Type B pancreatic cell (in vitro differentiated cells): ENCODE data around the gene AFDN. TPM values are rescaled to one million over a fixed set of nuclear protein-coding genes. Genes with fewer than 3 reads are reported as not detected.

Experiments used
- DNase-seq: peaks from one replicate; pipeline ENCODE4 v3.0.0; 2021; ENCODE audit warnings: mixed read lengths; ENCODE audit not compliant: unreplicated experiment; ENCODE audit errors: extremely low spot score
- H3K27ac Mint-ChIP-seq: 2 replicates; pipeline ENCODE4 v1.8.0; 2021; ENCODE audit warnings: mild to moderate bottlenecking, mixed read lengths
- H3K27me3 Mint-ChIP-seq: 2 replicates; pipeline ENCODE4 v1.8.0; 2021; ENCODE audit warnings: mixed read lengths
- H3K36me3 Mint-ChIP-seq: 2 replicates; pipeline ENCODE4 v1.8.0; 2021; ENCODE audit warnings: mixed read lengths
- H3K4me1 Mint-ChIP-seq: one replicate; pipeline ENCODE4 v1.8.0; 2021; ENCODE audit warnings: mixed read lengths; ENCODE audit not compliant: unreplicated experiment
- H3K4me3 Mint-ChIP-seq: 2 replicates; pipeline ENCODE4 v1.8.0; 2021; ENCODE audit warnings: mild to moderate bottlenecking, mixed read lengths
- H3K9me3 Mint-ChIP-seq: 2 replicates; pipeline ENCODE4 v1.8.0; 2021; ENCODE audit warnings: mixed read lengths
- total RNA-seq: library from RNA; stranded (reverse); gene quantifications from 2 replicates; pipeline ENCODE4 v1.2.1, GENCODE V29; 2021; ENCODE audit warnings: low replicate concordance
- TF ChIP-seq, protein P1 (sequence below): fragments of 200-600 bp; sonication (generic); conservative IDR thresholded peaks from 2 replicates; pipeline ENCODE4 v1.5.0; 2021; ENCODE audit warnings: antibody characterized with exemption, mild to moderate bottlenecking

The AFDN gene
- total RNA-seq, 1 donor from 2014 or later, result 154 TPM

DNA sequence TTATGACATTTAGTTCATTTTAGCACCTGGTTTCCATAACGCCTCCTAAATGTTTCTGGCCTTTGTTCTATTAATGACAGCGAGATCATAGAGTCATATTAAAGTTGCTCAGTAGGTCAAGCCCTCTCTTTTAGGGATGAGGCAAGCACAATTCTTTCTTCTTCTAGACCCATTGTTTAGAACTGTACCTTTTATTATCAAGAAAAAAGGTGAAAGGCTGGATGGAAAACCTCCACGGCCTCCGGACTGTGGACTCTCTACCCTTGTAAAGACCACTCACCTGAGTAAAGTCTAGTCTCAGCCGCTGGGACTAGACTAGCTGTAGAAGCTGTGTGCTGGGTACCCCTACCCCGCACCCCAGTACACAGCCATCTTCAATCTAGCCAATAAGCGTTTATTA lies 6.0 kb upstream of the AFDN start:
- no peaks in the 10 kb centered on the region for H3K9me3 Mint-ChIP-seq
- H3K36me3 Mint-ChIP-seq, result no peaks in the 10 kb centered on the region
- no peak overlapping the region for H3K27ac Mint-ChIP-seq
- H3K4me1 Mint-ChIP-seq, result peaks cover 25% of the 10 kb centered on the region
- DNase-seq, result no peak
- TF ChIP-seq, protein P1, sequence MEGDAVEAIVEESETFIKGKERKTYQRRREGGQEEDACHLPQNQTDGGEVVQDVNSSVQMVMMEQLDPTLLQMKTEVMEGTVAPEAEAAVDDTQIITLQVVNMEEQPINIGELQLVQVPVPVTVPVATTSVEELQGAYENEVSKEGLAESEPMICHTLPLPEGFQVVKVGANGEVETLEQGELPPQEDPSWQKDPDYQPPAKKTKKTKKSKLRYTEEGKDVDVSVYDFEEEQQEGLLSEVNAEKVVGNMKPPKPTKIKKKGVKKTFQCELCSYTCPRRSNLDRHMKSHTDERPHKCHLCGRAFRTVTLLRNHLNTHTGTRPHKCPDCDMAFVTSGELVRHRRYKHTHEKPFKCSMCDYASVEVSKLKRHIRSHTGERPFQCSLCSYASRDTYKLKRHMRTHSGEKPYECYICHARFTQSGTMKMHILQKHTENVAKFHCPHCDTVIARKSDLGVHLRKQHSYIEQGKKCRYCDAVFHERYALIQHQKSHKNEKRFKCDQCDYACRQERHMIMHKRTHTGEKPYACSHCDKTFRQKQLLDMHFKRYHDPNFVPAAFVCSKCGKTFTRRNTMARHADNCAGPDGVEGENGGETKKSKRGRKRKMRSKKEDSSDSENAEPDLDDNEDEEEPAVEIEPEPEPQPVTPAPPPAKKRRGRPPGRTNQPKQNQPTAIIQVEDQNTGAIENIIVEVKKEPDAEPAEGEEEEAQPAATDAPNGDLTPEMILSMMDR, result no peak
- H3K27me3 Mint-ChIP-seq, result peaks cover 6% of the 10 kb centered on the region
- H3K4me3 Mint-ChIP-seq, result no peak overlapping the region

DNA sequence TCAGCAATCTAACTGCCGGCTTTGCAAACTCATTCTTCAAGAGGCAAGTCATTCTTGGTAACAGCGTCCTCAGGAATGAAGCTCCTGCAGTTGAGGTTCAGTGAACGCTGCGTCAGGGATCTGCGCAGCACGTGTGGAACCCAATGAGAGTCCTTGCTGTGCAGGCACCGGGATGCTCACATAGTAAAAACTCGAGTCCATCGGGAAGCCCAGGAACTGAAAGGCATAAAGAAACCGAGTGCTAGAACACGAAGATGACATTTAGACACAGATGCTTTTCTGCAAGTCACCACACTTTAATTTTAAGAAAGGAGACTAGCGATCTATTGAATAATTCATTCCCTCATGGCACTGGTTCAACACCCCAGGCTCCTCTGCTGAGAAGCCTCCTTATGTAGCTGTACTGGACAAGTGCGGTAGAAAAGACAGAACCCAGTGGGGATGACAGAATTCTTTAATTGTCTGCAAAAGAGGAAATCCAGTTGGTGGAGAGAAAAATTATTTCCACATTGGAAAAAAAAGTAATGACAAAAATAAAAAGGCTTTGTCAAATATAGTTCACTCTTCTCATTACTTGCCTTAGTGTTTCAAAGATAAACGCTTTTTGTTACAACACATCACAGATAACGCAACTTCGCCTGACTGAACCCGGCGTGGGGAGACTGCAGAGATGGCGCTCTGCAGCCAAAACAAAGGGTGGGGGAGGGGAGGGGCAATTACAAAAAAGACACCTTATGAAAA lies 1.9 kb upstream of the AFDN start:
- Mint-ChIP-seq H3K4me3 (peak overlapping the region; percentile 89), H3K9me3 (no peaks in the 10 kb centered on the region), H3K4me1 (peaks cover 32% of the 10 kb centered on the region), H3K27me3 (peaks cover 13% of the 10 kb centered on the region), H3K27ac (peak overlapping the region; percentile 87), H3K36me3 (no peaks in the 10 kb centered on the region)
- no peak for DNase-seq
- TF ChIP-seq, protein P1, result no peak

DNA sequence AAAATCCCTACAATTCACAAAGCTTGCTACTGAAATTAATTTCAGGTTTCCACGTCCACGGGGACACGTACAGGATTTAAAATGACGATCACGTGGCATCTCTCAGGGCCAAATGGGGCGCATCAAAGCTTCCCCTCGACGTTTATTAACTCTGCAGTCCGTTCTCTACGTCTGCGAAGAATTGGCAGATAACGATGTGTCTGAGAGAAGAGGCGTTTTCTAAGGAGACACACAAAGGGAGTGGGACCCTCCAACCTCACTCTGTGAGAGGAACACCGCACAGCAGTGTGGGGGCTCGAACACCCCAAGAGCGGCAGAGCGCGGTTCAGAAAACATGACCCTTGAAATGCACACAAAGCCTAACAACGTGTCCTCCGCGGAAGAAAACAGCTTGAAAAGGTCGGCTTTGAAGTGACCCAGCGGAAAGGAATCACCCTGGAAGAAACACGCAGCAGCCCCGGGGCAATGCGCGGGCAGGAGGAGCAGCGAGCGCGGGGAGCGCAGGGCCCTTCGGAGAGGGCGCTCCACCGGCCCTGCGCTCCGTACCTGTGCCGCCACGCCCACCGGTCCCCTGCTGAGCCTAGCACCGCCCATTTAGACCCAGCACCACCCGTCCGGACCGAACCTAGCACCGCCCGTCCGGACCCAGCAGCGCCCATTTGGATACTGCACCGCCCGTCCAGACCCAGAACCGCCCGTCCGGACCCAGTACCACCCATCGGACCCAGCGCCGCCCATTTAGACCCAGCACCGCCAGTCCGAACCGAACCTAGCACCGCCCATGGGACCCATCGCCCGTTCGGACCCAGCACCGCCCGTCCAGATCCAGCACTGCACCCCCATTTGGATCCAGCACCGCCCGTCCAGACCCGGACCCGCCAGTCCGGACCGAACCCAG lies 1.1 kb upstream of the AFDN start:
- DNase-seq, result peak; percentile 76
- Mint-ChIP-seq H3K4me3 (peak overlapping the region; percentile 89), H3K27me3 (peaks cover 13% of the 10 kb centered on the region), H3K27ac (peak overlapping the region; percentile 87), H3K4me1 (peaks cover 37% of the 10 kb centered on the region), H3K36me3 (no peaks in the 10 kb centered on the region), H3K9me3 (no peaks in the 10 kb centered on the region)
- TF ChIP-seq, protein P1, result no peak

- TF ChIP-seq, protein P1, result peak; percentile 71
- DNase-seq, result peak; percentile 82
- H3K4me1 Mint-ChIP-seq, result peaks cover 38% of the 10 kb centered on the region
- H3K27me3 Mint-ChIP-seq, result peaks cover 13% of the 10 kb centered on the region
- peak overlapping the region; percentile 89 for H3K4me3 Mint-ChIP-seq
- peak overlapping the region; percentile 87 for H3K27ac Mint-ChIP-seq
- H3K36me3 Mint-ChIP-seq, result no peaks in the 10 kb centered on the region
- no peaks in the 10 kb centered on the region for H3K9me3 Mint-ChIP-seq
Observed at GRCh38 chr6:167826230-167826895, 348 bp upstream of the AFDN start.

DNA sequence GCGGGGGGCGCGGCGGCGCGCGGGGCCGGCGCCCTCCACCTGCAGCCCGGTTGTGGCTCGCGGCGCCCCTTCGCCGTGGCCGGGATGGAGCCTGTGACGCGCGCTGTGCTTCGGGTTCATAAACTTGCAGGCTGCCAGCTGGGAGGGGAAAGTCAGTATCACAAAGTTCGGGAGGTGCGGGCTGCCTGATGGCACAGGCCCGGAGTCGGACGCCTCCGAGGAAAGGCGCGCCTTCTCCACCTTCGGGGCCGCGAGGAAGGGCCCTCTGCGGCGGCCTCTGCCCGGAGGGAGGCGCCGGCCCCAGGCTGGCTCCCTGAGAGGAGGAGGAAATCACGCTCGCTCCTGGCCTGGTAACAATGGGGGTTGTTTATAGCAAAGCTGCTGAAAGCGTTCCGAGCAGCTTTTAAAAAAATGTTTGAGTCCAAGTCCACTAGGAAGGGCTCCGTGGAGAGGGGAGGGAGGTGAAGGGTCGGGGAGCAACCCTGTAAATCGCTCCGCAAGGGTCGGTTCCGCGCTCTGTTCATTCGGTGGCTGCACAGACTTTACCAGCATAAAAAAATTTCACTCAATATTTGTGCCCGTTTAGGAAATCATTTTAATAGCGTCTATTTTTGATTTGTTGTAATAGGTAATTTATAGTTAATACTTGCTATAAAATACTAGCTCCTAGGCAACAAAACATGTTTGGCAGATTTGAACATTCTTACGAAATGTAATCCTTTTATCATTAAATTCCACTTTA lies 1.0 kb downstream of the AFDN start:
- Mint-ChIP-seq H3K27ac (peak overlapping the region; percentile 95), H3K4me1 (peaks cover 48% of the 10 kb centered on the region), H3K27me3 (peaks cover 13% of the 10 kb centered on the region), H3K9me3 (no peaks in the 10 kb centered on the region), H3K36me3 (no peaks in the 10 kb centered on the region), H3K4me3 (peak overlapping the region; percentile 98)
- peak; percentile 74 for DNase-seq
- TF ChIP-seq, protein P1, result no peak
